HCT116 (cell line): ENCODE measurements around the gene SLC25A41. TPM values are rescaled to one million over a fixed set of nuclear protein-coding genes. Genes with fewer than 3 reads are reported as not detected.

ENCODE experiments used
- ATAC-seq: fragments of 200-7000 bp; cut with Tn5 transposase; 2 replicates; pipeline ENCODE4 v1.9.1; 2020; ENCODE audit warnings: mild to moderate bottlenecking, moderate library complexity
- BruUV-seq: library from RNA; stranded (reverse); fragments of 400-500 nt; replicated peaks from 2 replicates; lab custom pipeline; 2021; lab: Mats Ljungman, UMichigan
- CTCF ChIA-PET: fragments of 300-600 bp; sonication (Branson Sonifier 250); formaldehyde crosslinking; loops from one replicate; lab custom pipeline; 2021; ENCODE audit warnings: antibody characterized with exemption; lab: Charles Lee
- POLR2A ChIA-PET: fragments of 300-600, 350-600 bp; sonication (Branson Sonifier 250); formaldehyde crosslinking; loops from one replicate; lab custom pipeline; 2021; ENCODE audit warnings: antibody characterized with exemption; lab: Charles Lee
- RAD21 ChIA-PET, 2 experiments: fragments of 300-600 bp; sonication (Branson Sonifier 250); formaldehyde crosslinking; loops; one replicate each; lab custom pipeline; 2023; ENCODE audit warnings: low total read pairs in 2 of 2; ENCODE audit not compliant: uncharacterized antibody in 2 of 2, unreplicated experiment in 2 of 2, low non-redundant PET in 1 of 2; lab: Charles Lee
- DNase-seq: peaks from one replicate; pipeline ENCODE4 v3.0.0-alpha.2; 2010; ENCODE audit warnings: low read depth, low spot score
- H2AFZ ChIP-seq: fragments of 200-600 bp; shearing (Covaris generic), sonication (generic); 2 replicates; pipeline ENCODE4 v1.6.1; 2017; ENCODE audit warnings: low read depth, mixed run types, mixed read lengths, antibody characterized with exemption, low read length; ENCODE audit not compliant: poor library complexity, severe bottlenecking
- H3K27ac ChIP-seq: 2 replicates; pipeline ENCODE4 v1.5.1; 2012; ENCODE audit warnings: low read depth, low read length
- H3K27me3 ChIP-seq: fragments of 200-600 bp; sonication (generic); 2 replicates; pipeline ENCODE4 v1.6.1; 2016; ENCODE audit warnings: mixed run types, low read length, mixed read lengths; ENCODE audit not compliant: insufficient read depth
- H3K36me3 ChIP-seq, 2 experiments: fragments of 200-500 bp in 1 of 2; fragments of 200-600 bp in 1 of 2; sonication (Bioruptor generic) in 1 of 2; sonication (generic) in 1 of 2; 2 replicates each; pipeline versions ENCODE4 v1.5.1 to v1.6.1; 2014 to 2016; ENCODE audit warnings: low read length in 2 of 2, inconsistent platforms in 1 of 2, mixed read lengths in 1 of 2, mixed run types in 1 of 2; ENCODE audit not compliant: insufficient read depth in 2 of 2, control insufficient read depth in 1 of 2
- H3K4me1 ChIP-seq, 2 experiments: fragments of 200-600 bp in 1 of 2; sonication (generic) in 1 of 2; 2 replicates each; pipeline versions ENCODE4 v1.5.1 to v1.6.1; 2012 to 2017; ENCODE audit warnings: low read length in 2 of 2, inconsistent platforms in 1 of 2, mild to moderate bottlenecking in 1 of 2, mixed read lengths in 1 of 2, mixed run types in 1 of 2, moderate library complexity in 1 of 2; ENCODE audit not compliant: insufficient read depth in 2 of 2, control insufficient read depth in 1 of 2
- H3K4me2 ChIP-seq: fragments of 200-600 bp; sonication (generic); 2 replicates; pipeline ENCODE4 v1.6.1; 2017; ENCODE audit warnings: mixed run types, low read length, mixed read lengths
- H3K4me3 ChIP-seq, 2 experiments: fragments of 200-600 bp in 1 of 2; sonication (generic) in 1 of 2; replicated peaks in 1 of 2; 2 replicates each; pipeline ENCODE4 v1.5.1; 2011 to 2016; ENCODE audit warnings: low read length in 2 of 2, control low read depth in 1 of 2, low read depth in 1 of 2, mild to moderate bottlenecking in 1 of 2, mixed read lengths in 1 of 2, mixed run types in 1 of 2
- H3K79me2 ChIP-seq: fragments of 200-600 bp; sonication (generic); 2 replicates; pipeline ENCODE4 v1.6.1; 2017; ENCODE audit warnings: mild to moderate bottlenecking, mixed run types, low read length, moderate library complexity, mixed read lengths; ENCODE audit not compliant: insufficient read depth
- H3K9ac ChIP-seq: fragments of 200-600 bp; sonication (generic); 2 replicates; pipeline ENCODE4 v1.6.1; 2016; ENCODE audit warnings: low read length, mixed read lengths
- H3K9me2 ChIP-seq: fragments of 200-600 bp; sonication (generic), shearing (Covaris generic); 2 replicates; pipeline ENCODE4 v1.6.1; 2017; ENCODE audit warnings: mixed run types, mild to moderate bottlenecking, moderate library complexity; ENCODE audit not compliant: insufficient read depth
- H3K9me3 ChIP-seq, 2 experiments: fragments of 200-500 bp in 1 of 2; fragments of 200-600 bp in 1 of 2; sonication (Bioruptor generic) in 1 of 2; sonication (generic) in 1 of 2; 2 replicates each; pipeline ENCODE4 v1.6.1; 2014 to 2017; ENCODE audit warnings: low read length in 2 of 2, mixed read lengths in 2 of 2, inconsistent platforms in 1 of 2, low read depth in 1 of 2, mild to moderate bottlenecking in 1 of 2, mixed run types in 1 of 2, moderate library complexity in 1 of 2; ENCODE audit not compliant: control insufficient read depth in 1 of 2, insufficient read depth in 1 of 2
- H4K20me1 ChIP-seq: fragments of 200-600 bp; sonication (generic), shearing (Covaris generic); 2 replicates; pipeline ENCODE4 v1.6.1; 2017; ENCODE audit warnings: mixed run types, mild to moderate bottlenecking, moderate library complexity; ENCODE audit not compliant: insufficient read depth
- CBX3 ChIP-seq: IDR thresholded peaks from 2 replicates; pipeline ENCODE4 v1.6.1; 2012; ENCODE audit warnings: low read depth
- CEBPB ChIP-seq: IDR thresholded peaks from 2 replicates; pipeline ENCODE4 v1.6.1; 2012; ENCODE audit warnings: low read depth
- CTCF ChIP-seq, 3 experiments: fragments of 200-600 bp in 1 of 3; sonication (generic) in 1 of 3; IDR thresholded peaks in 2 of 3; conservative IDR thresholded peaks in 1 of 3; 2 replicates each; pipeline ENCODE4 v1.5.1; 2012 to 2017; ENCODE audit warnings: low read depth in 2 of 3, low read length in 2 of 3, antibody characterized with exemption in 1 of 3, borderline replicate concordance in 1 of 3, control low read depth in 1 of 3, mild to moderate bottlenecking in 1 of 3, mixed read lengths in 1 of 3, mixed run types in 1 of 3, moderate library complexity in 1 of 3; ENCODE audit not compliant: insufficient read depth in 1 of 3
- EGR1 ChIP-seq: IDR thresholded peaks from 2 replicates; pipeline ENCODE4 v1.6.1; 2012; ENCODE audit warnings: low read depth
- EZH2 ChIP-seq: fragments of 200-600 bp; sonication (generic); IDR thresholded peaks from 2 replicates; pipeline ENCODE4 v1.6.1; 2017; ENCODE audit warnings: antibody characterized with exemption, mixed run types
- FOSL1 ChIP-seq: IDR thresholded peaks from 2 replicates; pipeline ENCODE4 v1.6.1; 2012; ENCODE audit warnings: low read depth
- JUND ChIP-seq: IDR thresholded peaks from 2 replicates; pipeline ENCODE4 v1.6.1; 2012
- MAX ChIP-seq: IDR thresholded peaks from 2 replicates; pipeline ENCODE4 v1.6.1; 2012
- POLR2A ChIP-seq: IDR thresholded peaks from 2 replicates; pipeline ENCODE4 v1.7.0; 2011; ENCODE audit warnings: borderline replicate concordance; ENCODE audit not compliant: insufficient read depth, insufficient read length; ENCODE audit errors: extremely low read depth
- POLR2AphosphoS5 ChIP-seq: IDR thresholded peaks from 2 replicates; pipeline ENCODE4 v1.6.1; 2011; ENCODE audit warnings: mild to moderate bottlenecking, low read depth, low read length, moderate library complexity
- RAD21 ChIP-seq: IDR thresholded peaks from 2 replicates; pipeline ENCODE4 v1.6.1; 2012; ENCODE audit warnings: low read depth, mild to moderate bottlenecking
- REST ChIP-seq: IDR thresholded peaks from 2 replicates; pipeline ENCODE4 v1.6.1; 2012; ENCODE audit warnings: low read depth
- SP1 ChIP-seq: IDR thresholded peaks from 2 replicates; pipeline ENCODE4 v1.6.1; 2012; ENCODE audit warnings: low read depth
- SRF ChIP-seq: IDR thresholded peaks from 2 replicates; pipeline ENCODE4 v1.6.1; 2012; ENCODE audit warnings: low read depth
- TCF7L2 ChIP-seq: IDR thresholded peaks from 2 replicates; pipeline ENCODE4 v1.7.0; 2011; ENCODE audit warnings: borderline replicate concordance, inconsistent platforms; ENCODE audit not compliant: insufficient read depth, insufficient read length; ENCODE audit errors: extremely low read depth
- YY1 ChIP-seq: IDR thresholded peaks from 2 replicates; pipeline ENCODE4 v1.6.1; 2011; ENCODE audit warnings: low read length, low read depth, moderate library complexity, mild to moderate bottlenecking; ENCODE audit not compliant: insufficient replicate concordance; ENCODE audit errors: extremely low read depth
- ZFX ChIP-seq: fragments of 450-650 bp; IDR thresholded peaks from 2 replicates; pipeline ENCODE4 v1.6.1; 2017
- ZNF274 ChIP-seq: fragments of 200-500 bp; sonication (Bioruptor generic); IDR thresholded peaks from 2 replicates; pipeline ENCODE4 v1.6.1; 2014; ENCODE audit warnings: mild to moderate bottlenecking, low read depth, low read length, inconsistent platforms
- intact Hi-C: fragments of 100-400 bp; cut with micrococcal nuclease; formaldehyde crosslinking; loops from 2 replicates; pipeline ENCODE4 v1.10.0; 2022
- total RNA-seq: library from RNA; stranded (reverse); gene quantifications from one replicate; pipeline ENCODE4 v1.2.1, GENCODE V29; 2021; ENCODE audit not compliant: unreplicated experiment
- TF ChIP-seq, protein P1 (sequence below): IDR thresholded peaks from 2 replicates; pipeline ENCODE4 v1.6.1; 2012

The SLC25A41 gene
- total RNA-seq, 1 experiment from 2014 or later = 0.93 TPM

DNA sequence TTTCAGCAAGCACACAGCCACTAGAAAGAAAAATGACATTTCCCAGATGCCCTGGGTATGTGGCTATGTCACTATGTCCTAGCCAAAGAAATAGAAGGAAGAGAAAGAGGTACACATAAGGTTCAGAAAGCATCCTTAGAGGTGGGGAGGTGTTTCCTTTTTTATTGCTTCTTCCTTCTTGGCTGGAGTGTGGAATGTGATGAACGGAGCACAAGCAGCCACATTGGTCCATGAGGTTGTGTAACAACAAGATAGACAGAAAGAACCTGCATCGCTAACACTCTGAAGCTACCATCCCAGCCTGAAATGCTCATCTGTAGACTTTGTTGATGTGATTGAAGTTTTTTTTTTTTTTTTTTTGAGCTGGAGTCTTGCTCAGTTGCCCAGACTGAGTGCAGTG lies 19.3 kb upstream of the SLC25A41 start:
- no peak overlapping the region for H3K27ac ChIP-seq
- no peak for ATAC-seq
- TF ChIP-seq ZNF274 = no peak
- no peak for TF ChIP-seq CEBPB
- TF ChIP-seq RAD21 = no peak
- TF ChIP-seq, protein P1, sequence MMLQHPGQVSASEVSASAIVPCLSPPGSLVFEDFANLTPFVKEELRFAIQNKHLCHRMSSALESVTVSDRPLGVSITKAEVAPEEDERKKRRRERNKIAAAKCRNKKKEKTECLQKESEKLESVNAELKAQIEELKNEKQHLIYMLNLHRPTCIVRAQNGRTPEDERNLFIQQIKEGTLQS = no peak
- no peak for TF ChIP-seq CTCF (IDR thresholded peaks at IDR 0.05 in 2 of 3, conservative IDR thresholded peaks at IDR 0.05 in 1 of 3; ENCODE audit: borderline replicate concordance in 1 of 3, insufficient read depth in 1 of 3, low read depth in 2 of 3, low read length in 2 of 3)
- no peak for TF ChIP-seq TCF7L2
- TF ChIP-seq ZFX = no peak
- TF ChIP-seq MAX = no peak
- TF ChIP-seq SP1 = no peak
- TF ChIP-seq POLR2A = no peak
- no peak for TF ChIP-seq REST
- TF ChIP-seq EZH2 = no peak
- no peak for TF ChIP-seq JUND
- TF ChIP-seq SRF = no peak
- no peak for TF ChIP-seq EGR1
- TF ChIP-seq FOSL1 = no peak
- TF ChIP-seq CBX3 = no peak
- TF ChIP-seq POLR2AphosphoS5 = no peak
- no peak for TF ChIP-seq YY1
- intact Hi-C loops = no loop called here
- no TSS peak for BruUV-seq
- H3K36me3 ChIP-seq = peaks cover 10 to 22% of the 10 kb centered on the region in 2 experiments
- H3K27me3 ChIP-seq = no peaks in the 10 kb centered on the region
- RAD21 ChIA-PET = no interaction called here
- H3K9ac ChIP-seq = no peak overlapping the region
- CTCF ChIA-PET = no interaction called here
- no peak overlapping the region for H2AFZ ChIP-seq
- POLR2A ChIA-PET = no interaction called here
- H3K79me2 ChIP-seq = no peaks in the 10 kb centered on the region
- no peak for DNase-seq
- H3K9me2 ChIP-seq = no peaks in the 10 kb centered on the region
- no peaks in the 10 kb centered on the region for H4K20me1 ChIP-seq
- no peak overlapping the region for H3K4me3 ChIP-seq
- H3K4me2 ChIP-seq = no peak overlapping the region
- H3K4me1 ChIP-seq = peaks cover 5 to 6% of the 10 kb centered on the region in 2 experiments
- H3K9me3 ChIP-seq = peaks cover 0 to 13% of the 10 kb centered on the region in 2 experiments; a peak in 2 of 4 replicates
